CD14-positive monocyte (primary cell): ENCODE data around the gene ARHGAP15. TPM values are rescaled to one million over a fixed set of nuclear protein-coding genes. Genes with fewer than 3 reads are reported as not detected.
A peak's percentile ranks its signal among the peaks of the same experiment; 100 is the strongest.

Experiments
- DNase-seq, 3 donors: peaks; one replicate each; pipeline ENCODE4 v3.0.0-alpha.2; 2011 to 2022
- H2AFZ ChIP-seq: 2 replicates; pipeline ENCODE4 v1.6.0; 2012; ENCODE audit warnings: mild to moderate bottlenecking, low read depth, low read length, inconsistent platforms; ENCODE audit not compliant: insufficient read depth, poor library complexity, severe bottlenecking
- H3K27ac ChIP-seq, 2 donors: 1 replicate in 1 of 2; 2 replicates in 1 of 2; pipeline ENCODE4 v1.5.1; 2012 to 2013; ENCODE audit warnings: low read length in 2 of 2, control low read depth in 1 of 2, inconsistent platforms in 1 of 2, low read depth in 1 of 2, mild to moderate bottlenecking in 1 of 2
- H3K27me3 ChIP-seq, 2 donors: one replicate each; pipeline versions ENCODE4 v1.6.0 to v1.6.1; 2011 to 2013; ENCODE audit warnings: low read length in 2 of 2; ENCODE audit not compliant: control insufficient read depth in 2 of 2, insufficient read depth in 2 of 2
- H3K36me3 ChIP-seq, 2 donors: replicated peaks in 1 of 2; 1 replicate in 1 of 2; 2 replicates in 1 of 2; pipeline versions ENCODE4 v1.5.1 to v1.6.1; 2012 to 2013; ENCODE audit warnings: low read length in 2 of 2, control low read depth in 1 of 2, inconsistent platforms in 1 of 2, mild to moderate bottlenecking in 1 of 2; ENCODE audit not compliant: insufficient read depth in 2 of 2, control insufficient read depth in 1 of 2
- H3K4me1 ChIP-seq, 2 donors: 1 replicate in 1 of 2; 2 replicates in 1 of 2; pipeline versions ENCODE4 v1.5.1 to v1.6.1; 2012 to 2013; ENCODE audit warnings: low read length in 2 of 2, control low read depth in 1 of 2, inconsistent platforms in 1 of 2, mild to moderate bottlenecking in 1 of 2, moderate library complexity in 1 of 2; ENCODE audit not compliant: insufficient read depth in 2 of 2, control insufficient read depth in 1 of 2
- H3K4me2 ChIP-seq: replicated peaks from 2 replicates; pipeline ENCODE3; 2012; ENCODE audit warnings: low read length, moderate library complexity, mild to moderate bottlenecking; ENCODE audit not compliant: poor library complexity, severe bottlenecking; ENCODE audit errors: extremely low read depth
- H3K4me3 ChIP-seq, 3 experiments: fragments of 200-600 bp in 1 of 3; sonication (generic) in 1 of 3; replicated peaks in 1 of 3; 1 replicate in 2 of 3; 2 replicates in 1 of 3; pipeline ENCODE4 v1.5.1; 2011 to 2013; ENCODE audit warnings: low read length in 3 of 3, mild to moderate bottlenecking in 3 of 3, control low read depth in 2 of 3, low read depth in 2 of 3, inconsistent platforms in 1 of 3, moderate library complexity in 1 of 3
- H3K79me2 ChIP-seq: 2 replicates; pipeline ENCODE4 v1.6.0; 2012; ENCODE audit warnings: mild to moderate bottlenecking, control low read depth, inconsistent platforms, low read length, moderate library complexity; ENCODE audit not compliant: insufficient read depth
- H3K9ac ChIP-seq: 2 replicates; pipeline ENCODE4 v1.6.0; 2017; ENCODE audit warnings: low read length, mild to moderate bottlenecking; ENCODE audit not compliant: insufficient read depth, poor library complexity, severe bottlenecking
- H3K9me3 ChIP-seq, 2 donors: replicated peaks in 1 of 2; 1 replicate in 1 of 2; 2 replicates in 1 of 2; pipeline versions ENCODE4 v1.5.1 to v1.6.1; 2012 to 2013; ENCODE audit warnings: low read length in 2 of 2, control low read depth in 1 of 2; ENCODE audit not compliant: control insufficient read depth in 1 of 2, insufficient read depth in 1 of 2
- H4K20me1 ChIP-seq: 2 replicates; pipeline ENCODE4 v1.6.0; 2012; ENCODE audit warnings: mild to moderate bottlenecking, low read length, control low read depth, moderate library complexity; ENCODE audit not compliant: insufficient read depth
- H3K27ac Mint-ChIP-seq, 7 donors: one replicate each; pipeline ENCODE4 v1.8.0; 2020; ENCODE audit warnings: mild to moderate bottlenecking in 7 of 7, mixed read lengths in 7 of 7, moderate library complexity in 6 of 7, inconsistent platforms in 2 of 7
- H3K27me3 Mint-ChIP-seq, 3 donors: one replicate each; pipeline ENCODE4 v1.8.0; 2021 to 2022; ENCODE audit warnings: low read depth in 3 of 3, mild to moderate bottlenecking in 3 of 3, mixed read lengths in 3 of 3, moderate library complexity in 3 of 3, inconsistent platforms in 1 of 3
- H3K36me3 Mint-ChIP-seq, 2 donors: one replicate each; pipeline ENCODE4 v1.8.0; 2020; ENCODE audit warnings: mixed read lengths in 2 of 2, inconsistent platforms in 1 of 2, mild to moderate bottlenecking in 1 of 2
- H3K4me1 Mint-ChIP-seq: one replicate; pipeline ENCODE4 v1.8.0; 2020; ENCODE audit warnings: mild to moderate bottlenecking, mixed read lengths
- H3K4me3 Mint-ChIP-seq, 2 donors: one replicate each; pipeline ENCODE4 v1.8.0; 2020; ENCODE audit warnings: mild to moderate bottlenecking in 2 of 2, mixed read lengths in 2 of 2, moderate library complexity in 1 of 2
- H3K9me3 Mint-ChIP-seq, 7 donors: one replicate each; pipeline ENCODE4 v1.8.0; 2020 to 2022; ENCODE audit warnings: mixed read lengths in 7 of 7, mild to moderate bottlenecking in 6 of 7, moderate library complexity in 6 of 7, inconsistent platforms in 2 of 7
- WGBS: methylation state at CpG from one replicate; pipeline ENCODE4 v1.1.5; 2013; ENCODE audit warnings: missing lambda C conversion rate; ENCODE audit not compliant: insufficient coverage; 5-methylcytosine and 5-hydroxymethylcytosine counted together
- intact Hi-C, 2 donors: fragments of 100-400 bp; cut with micrococcal nuclease; formaldehyde crosslinking; loops; one replicate each; pipeline versions ENCODE4 v1.15.0 to v1.15.1; 2023
- polyA plus RNA-seq, 3 donors: library from polyadenylated mRNA; depleted of rRNA in 1 of 3; unstranded in 2 of 3; stranded (reverse) in 1 of 3; fragments of 300-500 nt in 2 of 3; fragments of >200 nt in 1 of 3; fragmentation: Illumina TruSeq in 2 of 3; gene quantifications; 1 replicate in 2 of 3; 2 replicates in 1 of 3; pipeline ENCODE4 v1.2.3, GENCODE V29; 2012 to 2021
- TF ChIP-seq, protein P1 (sequence below): fragments of 200-600 bp; IDR thresholded peaks from one replicate; pipeline ENCODE4 v1.8.0; 2022; ENCODE audit warnings: antibody characterized with exemption, mild to moderate bottlenecking

ARHGAP15 gene
- polyA plus RNA-seq, 3 donors: 35.4 to 50.9 (median 50.7) TPM

- TF ChIP-seq, protein P1, sequence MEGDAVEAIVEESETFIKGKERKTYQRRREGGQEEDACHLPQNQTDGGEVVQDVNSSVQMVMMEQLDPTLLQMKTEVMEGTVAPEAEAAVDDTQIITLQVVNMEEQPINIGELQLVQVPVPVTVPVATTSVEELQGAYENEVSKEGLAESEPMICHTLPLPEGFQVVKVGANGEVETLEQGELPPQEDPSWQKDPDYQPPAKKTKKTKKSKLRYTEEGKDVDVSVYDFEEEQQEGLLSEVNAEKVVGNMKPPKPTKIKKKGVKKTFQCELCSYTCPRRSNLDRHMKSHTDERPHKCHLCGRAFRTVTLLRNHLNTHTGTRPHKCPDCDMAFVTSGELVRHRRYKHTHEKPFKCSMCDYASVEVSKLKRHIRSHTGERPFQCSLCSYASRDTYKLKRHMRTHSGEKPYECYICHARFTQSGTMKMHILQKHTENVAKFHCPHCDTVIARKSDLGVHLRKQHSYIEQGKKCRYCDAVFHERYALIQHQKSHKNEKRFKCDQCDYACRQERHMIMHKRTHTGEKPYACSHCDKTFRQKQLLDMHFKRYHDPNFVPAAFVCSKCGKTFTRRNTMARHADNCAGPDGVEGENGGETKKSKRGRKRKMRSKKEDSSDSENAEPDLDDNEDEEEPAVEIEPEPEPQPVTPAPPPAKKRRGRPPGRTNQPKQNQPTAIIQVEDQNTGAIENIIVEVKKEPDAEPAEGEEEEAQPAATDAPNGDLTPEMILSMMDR: no peak
- H3K27ac Mint-ChIP-seq: peak overlapping the region in 2 of 7 donors; percentile 26 to 58
- 86% methylated on average over 1 of the region's 2 CpGs for WGBS
These were observed 590.2 kb downstream of the ARHGAP15 start for GRCh38 chr2:143719406-143719805.

GRCh38 chr2:143720095-143720664 lies 591.0 kb downstream of the ARHGAP15 start:
- H3K27ac Mint-ChIP-seq: no peak overlapping the region
- Histone ChIP-seq H3K27me3 (no peaks in the 10 kb centered on the region), H3K9ac (no peak overlapping the region), H3K4me3 (no peak overlapping the region), H3K79me2 (no peaks in the 10 kb centered on the region), H2AFZ (no peak overlapping the region), H3K4me2 (no peak overlapping the region), H3K9me3 (no peaks in the 10 kb centered on the region), H3K4me1 (no peaks in the 10 kb centered on the region), H3K27ac (no peak overlapping the region), H4K20me1 (no peaks in the 10 kb centered on the region), H3K36me3 (peaks cover 0 to 23% of the 10 kb centered on the region in 2 donors)
- H3K9me3 Mint-ChIP-seq: no peaks in the 10 kb centered on the region
- intact Hi-C loops: no loop called here
- no peak overlapping the region for H3K4me3 Mint-ChIP-seq
- TF ChIP-seq, protein P1: no peak
- peaks cover 22 to 31% of the 10 kb centered on the region in 2 donors for H3K36me3 Mint-ChIP-seq
- 93% methylated on average over 8 of the region's 17 CpGs for WGBS
- DNase-seq: no peak
- no peaks in the 10 kb centered on the region for H3K4me1 Mint-ChIP-seq
- H3K27me3 Mint-ChIP-seq: no peaks in the 10 kb centered on the region

More at GRCh38 chr2:143719406-143719805, 590.2 kb downstream of the ARHGAP15 start:
- no peaks in the 10 kb centered on the region for H3K9me3 Mint-ChIP-seq
- intact Hi-C loops: no loop called here
- H3K27ac ChIP-seq: no peak overlapping the region
- peaks cover 22 to 34% of the 10 kb centered on the region in 2 donors for H3K36me3 Mint-ChIP-seq
- H3K4me1 ChIP-seq: no peaks in the 10 kb centered on the region
- H3K79me2 ChIP-seq: no peaks in the 10 kb centered on the region
- no peak overlapping the region for H3K4me3 Mint-ChIP-seq
- peaks cover 0 to 23% of the 10 kb centered on the region in 2 donors for H3K36me3 ChIP-seq
- H3K27me3 Mint-ChIP-seq: no peaks in the 10 kb centered on the region
- H3K4me3 ChIP-seq: no peak overlapping the region
- no peak overlapping the region for H3K4me2 ChIP-seq
- H3K4me1 Mint-ChIP-seq: no peaks in the 10 kb centered on the region
- no peak overlapping the region for H2AFZ ChIP-seq
- H3K9me3 ChIP-seq: no peaks in the 10 kb centered on the region
- H4K20me1 ChIP-seq: no peaks in the 10 kb centered on the region
- no peaks in the 10 kb centered on the region for H3K27me3 ChIP-seq
- no peak for DNase-seq
- H3K9ac ChIP-seq: no peak overlapping the region
